Measurements from ENCODE around the gene HYOU1. TPM values are rescaled to one million over a fixed set of nuclear protein-coding genes. Genes with fewer than 3 reads are reported as not detected.

HYOU1 gene
- total and polyA plus RNA-seq, 2 experiments from 2014 or later = 103 to 125 TPM

- DNase-seq (ENCODE audit: low read depth in 1 of 2, low spot score in 1 of 2) = no peak
- Histone ChIP-seq H3K9me3 (ENCODE audit: low read depth) (no peaks in the 10 kb centered on the region), H3K27me3 (no peaks in the 10 kb centered on the region), H3K4me3 (no peak overlapping the region), H3K4me1 (ENCODE audit: low read depth) (peaks cover 17% of the 10 kb centered on the region), H3K36me3 (peaks cover 25% of the 10 kb centered on the region), H3K27ac (peak overlapping the region; percentile 59)
- TF ChIP-seq CTCF (IDR thresholded peaks at IDR 0.05; ENCODE audit: low read depth, low read length) = no peak
Observed at GRCh38 chr11:119025099-119025473, 31.9 kb downstream of the HYOU1 start.

GRCh38 chr11:119024430-119025098 is 32.4 kb downstream of the HYOU1 start:
- H3K27me3 ChIP-seq = no peaks in the 10 kb centered on the region
- H3K27ac ChIP-seq = peak overlapping the region; percentile 59
- peaks cover 25% of the 10 kb centered on the region for H3K36me3 ChIP-seq
- DNase-seq (ENCODE audit: low read depth in 1 of 2, low spot score in 1 of 2) = no peak
- no peak for TF ChIP-seq CTCF (IDR thresholded peaks at IDR 0.05; ENCODE audit: low read depth, low read length)
- H3K4me3 ChIP-seq = no peak overlapping the region
- H3K9me3 ChIP-seq (ENCODE audit: low read depth) = no peaks in the 10 kb centered on the region
- peaks cover 12% of the 10 kb centered on the region for H3K4me1 ChIP-seq (ENCODE audit: low read depth)

- Histone ChIP-seq H3K9me3 (ENCODE audit: low read depth) (no peaks in the 10 kb centered on the region), H3K4me3 (no peak overlapping the region), H3K27ac (peak overlapping the region; percentile 59), H3K36me3 (peaks cover 25% of the 10 kb centered on the region), H3K27me3 (no peaks in the 10 kb centered on the region), H3K4me1 (ENCODE audit: low read depth) (peaks cover 5% of the 10 kb centered on the region)
- no peak for TF ChIP-seq CTCF (IDR thresholded peaks at IDR 0.05; ENCODE audit: low read depth, low read length)
- DNase-seq (ENCODE audit: low read depth in 1 of 2, low spot score in 1 of 2) = peak in 1 of 2 donors; percentile 28
Observed at GRCh38 chr11:119023741-119024140, 33.3 kb downstream of the HYOU1 start.

- Histone ChIP-seq H3K27me3 (no peaks in the 10 kb centered on the region), H3K9me3 (ENCODE audit: low read depth) (no peaks in the 10 kb centered on the region), H3K4me3 (no peak overlapping the region), H3K36me3 (peaks cover 30% of the 10 kb centered on the region), H3K27ac (no peak overlapping the region), H3K4me1 (ENCODE audit: low read depth) (peaks cover 7% of the 10 kb centered on the region)
- no peak for TF ChIP-seq CTCF (IDR thresholded peaks at IDR 0.05; ENCODE audit: low read depth, low read length)
- no peak for DNase-seq (ENCODE audit: low read depth in 1 of 2, low spot score in 1 of 2)
Observed at GRCh38 chr11:119021631-119022030, 35.4 kb downstream of the HYOU1 start.

- Histone ChIP-seq H3K4me1 (ENCODE audit: low read depth) (peaks cover 8% of the 10 kb centered on the region), H3K27me3 (no peaks in the 10 kb centered on the region), H3K27ac (no peak overlapping the region), H3K36me3 (peaks cover 42% of the 10 kb centered on the region), H3K9me3 (ENCODE audit: low read depth) (no peaks in the 10 kb centered on the region), H3K4me3 (no peak overlapping the region)
- DNase-seq (ENCODE audit: low read depth in 1 of 2, low spot score in 1 of 2) = no peak
- TF ChIP-seq CTCF (IDR thresholded peaks at IDR 0.05; ENCODE audit: low read depth, low read length) = no peak
Observed at GRCh38 chr11:119019996-119020395, 37.0 kb downstream of the HYOU1 start.
